Tibial nerve (tissue), 3 donors: ENCODE measurements around the gene AXDND1.
"Not testable (repeated sequence)": the region's sequence is repeated elsewhere in the genome, so short reads cannot be mapped to it uniquely, and the experiment has no call there.

Source experiments
- CTCF ChIP-seq, 5 experiments: fragments of 200-600 bp in 3 of 5; fragments of 450-650 bp in 2 of 5; sonication (generic) in 3 of 5; IDR thresholded peaks; one replicate each; pipeline ENCODE4 v1.5.1; 2016 to 2019; ENCODE audit warnings: antibody characterized with exemption in 5 of 5, mild to moderate bottlenecking in 3 of 5, moderate library complexity in 2 of 5
- POLR2A ChIP-seq, 2 donors: fragments of 450-650 bp; IDR thresholded peaks; one replicate each; pipeline ENCODE4 v1.6.1; 2017; ENCODE audit warnings: antibody characterized with exemption in 2 of 2, mild to moderate bottlenecking in 2 of 2, moderate library complexity in 2 of 2

- not testable (repeated sequence) for TF ChIP-seq POLR2A, CTCF (IDR thresholded peaks at IDR 0.05)
These were observed 52.0 kb downstream of the AXDND1 start for GRCh38 chr1:179417760-179418159.
